Measurements from ENCODE around the gene ANO8. TPM values are rescaled to one million over a fixed set of nuclear protein-coding genes. Genes with fewer than 3 reads are reported as not detected.

Gene ANO8
- total and polyA plus RNA-seq, 12 donors: 4.4 to 78.0 (median 27.9) TPM

DNA sequence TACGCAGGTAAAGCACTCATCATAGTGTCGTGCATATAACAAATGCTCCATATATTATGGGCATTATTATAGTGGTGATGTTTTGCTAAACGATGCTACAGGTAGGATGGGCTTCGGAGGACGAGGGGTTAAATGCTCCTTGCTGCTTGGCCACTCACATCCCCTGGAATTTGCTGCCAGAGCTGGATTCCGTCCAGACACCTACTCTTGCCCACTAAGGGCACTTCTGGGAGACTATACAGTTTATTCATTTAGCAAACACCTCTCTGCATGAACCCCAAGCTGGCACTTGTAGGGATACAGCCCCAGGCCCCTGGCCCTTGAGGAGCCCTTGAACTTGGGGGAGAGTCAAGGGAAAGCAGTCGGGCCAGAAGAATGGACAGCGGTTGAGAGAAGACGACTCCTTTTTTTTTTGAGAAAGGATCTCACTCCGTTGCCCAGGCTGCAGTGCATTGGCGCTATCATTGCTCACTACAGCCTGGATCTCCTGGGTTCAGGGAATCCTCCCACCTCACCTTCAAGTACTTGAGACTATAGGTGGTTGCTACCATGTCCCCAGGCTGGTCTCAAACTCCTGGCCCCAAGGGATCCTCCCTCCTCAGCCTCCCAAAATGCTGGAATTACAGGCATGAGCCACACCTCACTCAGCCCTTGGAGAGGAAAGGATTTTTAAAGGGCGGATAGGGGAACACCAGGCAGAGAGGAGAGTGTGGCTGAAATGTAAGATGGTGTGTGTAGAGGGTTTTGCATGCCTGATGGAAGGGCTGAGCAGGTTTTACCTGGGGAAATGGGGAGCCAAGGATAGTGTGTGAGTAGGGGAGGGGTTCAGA lies 30.1 kb downstream of the ANO8 start:
- Histone ChIP-seq H3K36me3 (replicated peaks in 1 of 2) (no peaks in the 10 kb centered on the region), H3K4me1 (replicated peaks in 1 of 2) (peaks cover 33 to 47% of the 10 kb centered on the region in 2 donors), H3K27me3 (no peaks in the 10 kb centered on the region), H3K27ac (peak overlapping the region; percentile 64 to 95 (median 89)), H3K4me3 (no peak overlapping the region), H3K9me3 (replicated peaks in 1 of 3) (no peaks in the 10 kb centered on the region)
- DNase-seq: peak in 4 of 7 donors; percentile 49 to 69 (median 58)
- intact Hi-C loops (cut with DNase I): loop anchor here in 1 of 2 donors (10.0 kb wide), 1 partner anchor 80 kb away; no protein-coding TSS in a partner anchor
- TF ChIP-seq POLR2A (IDR thresholded peaks at IDR 0.05): no peak
- TF ChIP-seq CTCF (IDR thresholded peaks at IDR 0.05): no peak
- 33 to 51% (median 45%) methylated on average over 10 to 12 of the region's 12 CpGs for WGBS, 4 donors

- H3K36me3 ChIP-seq (replicated peaks in 1 of 2): no peaks in the 10 kb centered on the region
- TF ChIP-seq POLR2A (IDR thresholded peaks at IDR 0.05) (no peak), CTCF (IDR thresholded peaks at IDR 0.05) (no peak)
- peaks cover 33 to 47% of the 10 kb centered on the region in 2 donors for H3K4me1 ChIP-seq (replicated peaks in 1 of 2)
- peak in 5 of 7 donors; percentile 59 to 67 (median 63) for DNase-seq
- no peaks in the 10 kb centered on the region for H3K9me3 ChIP-seq (replicated peaks in 1 of 3)
- peak overlapping the region; percentile 62 to 95 (median 89) for H3K27ac ChIP-seq
- H3K4me3 ChIP-seq: peak overlapping the region in 1 of 4 donors; percentile 90
- 35 to 73% (median 46%) methylated on average over 9 to 12 of the region's 12 CpGs for WGBS, 4 donors
- intact Hi-C loops (cut with DNase I): loop anchor here in 1 of 2 donors (10.0 kb wide), 1 partner anchor 81 kb away; no protein-coding TSS in a partner anchor
- no peaks in the 10 kb centered on the region for H3K27me3 ChIP-seq
Measured at GRCh38 chr19:17303940-17304267, 30.8 kb downstream of the ANO8 start.

DNA sequence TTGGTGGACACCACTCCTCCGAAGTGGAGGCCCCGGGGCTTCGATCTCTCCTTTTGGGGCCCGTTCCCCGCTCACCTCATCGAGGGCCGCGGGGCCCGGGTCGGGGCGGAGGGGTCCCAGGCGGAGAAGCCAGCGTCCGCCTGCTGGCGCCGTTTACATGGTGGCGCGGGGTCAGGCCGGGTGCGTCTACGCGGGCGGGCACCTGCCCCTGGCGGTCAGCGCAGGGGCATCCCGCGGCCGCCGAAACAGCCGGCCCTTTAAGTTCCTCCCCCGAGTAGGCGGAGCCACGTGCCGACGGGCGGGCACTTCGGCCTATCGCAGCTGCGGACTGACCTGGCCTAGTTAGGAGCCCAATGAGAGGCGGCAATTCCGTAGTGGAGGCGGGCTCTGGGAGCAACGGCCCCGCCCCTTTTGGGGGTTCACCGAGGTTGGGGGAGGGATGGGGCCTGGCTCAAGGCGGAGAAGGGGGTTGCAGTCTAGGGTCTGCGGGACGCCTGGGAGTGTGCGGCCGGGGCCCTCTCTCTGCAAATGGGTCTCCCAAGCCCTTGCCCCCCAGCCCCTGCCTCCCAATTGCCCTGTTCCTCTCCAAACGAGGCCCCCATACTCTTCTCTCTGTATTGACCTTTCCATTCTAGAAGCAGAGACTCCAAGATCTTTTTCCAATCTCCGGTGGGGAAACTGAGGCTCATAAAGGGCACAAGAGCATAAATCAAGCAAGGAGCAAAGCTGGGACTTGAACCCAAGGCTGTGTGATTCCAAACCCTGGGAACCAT lies 31.3 kb downstream of the ANO8 start, which contains the start of gene ABHD8:
ABHD8 (minus strand) TSS at position 259 of the 773 bp plus-strand sequence. CDS start 1,809 bp downstream, outside the sequence.
- H3K27ac ChIP-seq: peak within 1 kb of the TSS; percentile 62 to 95 (median 89)
- intact Hi-C loops (cut with DNase I): loop anchor here in 1 of 2 donors (10.0 kb wide), 1 partner anchor 81 kb away; no protein-coding TSS in a partner anchor

More for the DNA sequence above, 31.3 kb downstream of the ANO8 start, which contains the start of gene ABHD8:
- WGBS, 4 donors: 1 to 3% (median 1%) methylated on average over 10 to 52 of the region's 52 CpGs
- peak; percentile 98 to 99 (median 98) for DNase-seq
- no peaks in the 10 kb centered on the region for H3K27me3 ChIP-seq
- TF ChIP-seq CTCF (IDR thresholded peaks at IDR 0.05) (peak; percentile 42 to 88 (median 65)), POLR2A (IDR thresholded peaks at IDR 0.05) (peak; percentile 48 to 79)
- no peaks in the 10 kb centered on the region for H3K9me3 ChIP-seq (replicated peaks in 1 of 3)
- H3K36me3 ChIP-seq (replicated peaks in 1 of 2): no peaks in the 10 kb centered on the region
- H3K4me3 ChIP-seq: peak within 1 kb of the TSS; percentile 35 to 90 (median 70)
- H3K4me1 ChIP-seq (replicated peaks in 1 of 2): peaks cover 33 to 47% of the 10 kb centered on the region in 2 donors

Data from adrenal gland (tissue), 12 donors.